GM21381 (cell line): ENCODE results near the gene CCDC170.
"Not testable (repeated sequence)": the region's sequence is repeated elsewhere in the genome, so short reads cannot be mapped to it uniquely, and the experiment has no call there.

Source experiments
- ATAC-seq: cut with Tn5 transposase; IDR thresholded peaks from one replicate; pipeline ENCODE4 v1.9.1; 2021; ENCODE audit warnings: mild to moderate bottlenecking, moderate library complexity; ENCODE audit not compliant: unreplicated experiment

Gene CCDC170

DNA sequence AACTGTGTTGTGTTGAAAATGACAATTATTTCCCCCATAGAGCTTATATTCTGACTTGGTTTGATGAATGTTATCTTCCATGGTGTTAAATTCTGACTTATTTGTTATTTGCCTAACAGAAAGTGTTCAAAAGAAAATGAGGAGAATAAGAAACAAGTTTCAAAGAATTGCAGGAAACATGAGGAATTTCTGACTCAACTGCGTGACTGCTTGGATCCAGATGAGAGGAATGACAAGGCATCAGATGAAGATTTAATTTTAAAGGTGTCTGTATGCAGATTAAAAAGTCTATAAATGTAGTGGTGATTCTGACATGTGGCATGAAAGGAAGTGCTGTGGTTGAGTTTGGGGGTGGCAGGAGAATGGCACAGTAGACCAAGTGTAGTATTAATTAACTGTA lies 50.6 kb downstream of the CCDC170 start:
- ATAC-seq, result no peak

DNA sequence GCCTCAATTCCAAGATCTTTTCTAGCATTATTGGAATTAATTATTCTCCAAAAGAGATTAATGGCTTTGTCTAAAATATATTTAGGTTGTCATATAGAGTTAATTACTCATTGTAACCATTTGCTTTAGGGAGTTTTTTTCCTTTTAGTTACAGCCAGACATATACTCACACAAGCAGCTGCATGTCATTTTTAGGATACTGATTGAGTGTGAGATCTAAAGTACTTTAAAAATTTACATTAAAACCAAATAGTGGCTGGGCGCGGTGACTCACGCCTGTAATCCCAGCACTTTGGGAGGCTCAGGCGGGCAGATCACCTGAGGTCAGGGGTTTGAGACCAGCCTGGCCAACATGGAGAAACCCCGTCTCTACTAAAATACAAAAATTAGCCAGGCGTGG lies 51.1 kb downstream of the CCDC170 start:
- ATAC-seq, result not testable (repeated sequence)

DNA sequence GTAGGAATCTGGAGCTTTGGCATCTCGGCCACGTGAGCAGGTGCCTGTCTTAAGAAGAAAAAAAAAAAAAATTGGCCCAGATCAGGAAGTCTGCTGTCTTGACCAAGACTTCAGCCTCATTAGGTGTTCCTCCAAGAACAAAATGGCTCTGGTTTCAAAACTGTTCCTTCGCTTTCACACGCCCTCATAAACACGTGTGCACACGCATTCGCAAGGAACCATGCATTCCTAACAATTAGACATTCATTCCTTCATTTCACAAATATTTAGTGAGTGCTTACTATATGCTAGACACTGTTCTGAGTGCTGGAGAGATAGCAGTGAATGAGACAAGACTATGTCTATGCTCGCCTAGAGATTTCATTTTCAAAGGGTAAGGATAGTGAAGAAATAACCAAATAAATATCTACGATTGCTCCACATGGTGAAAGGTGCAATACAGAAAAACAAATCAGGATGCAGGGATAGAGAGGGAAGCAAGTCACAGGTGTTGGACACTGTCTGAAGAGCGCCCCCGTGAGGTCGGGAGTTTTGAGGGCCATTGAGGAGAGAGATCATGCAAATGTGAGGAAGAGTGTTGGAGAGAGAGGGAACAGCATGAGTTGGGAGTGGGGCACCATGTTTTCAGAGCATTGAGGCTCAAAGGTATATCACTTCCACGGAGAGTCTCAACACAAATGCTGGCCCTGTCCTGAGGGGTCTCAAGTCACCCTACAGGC lies 53.3 kb downstream of the CCDC170 start:
- no peak for ATAC-seq

DNA sequence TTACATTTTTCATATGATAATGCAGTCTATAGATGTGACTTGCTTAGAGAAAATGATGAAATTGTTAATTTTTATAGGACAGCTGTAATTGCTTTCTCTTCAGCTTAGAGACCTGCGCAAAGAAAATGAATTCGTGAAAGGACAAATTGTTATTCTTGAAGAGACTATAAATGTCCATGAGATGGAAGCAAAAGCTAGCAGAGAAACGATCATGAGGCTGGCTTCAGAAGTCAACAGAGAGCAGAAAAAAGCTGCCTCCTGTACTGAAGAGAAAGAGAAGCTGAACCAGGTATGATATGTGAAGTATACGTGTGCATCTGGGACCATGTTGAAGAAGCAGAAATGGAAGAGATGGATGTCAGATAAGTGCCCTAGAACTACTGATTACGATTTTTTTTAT lies 54.4 kb downstream of the CCDC170 start:
- ATAC-seq, result no peak

DNA sequence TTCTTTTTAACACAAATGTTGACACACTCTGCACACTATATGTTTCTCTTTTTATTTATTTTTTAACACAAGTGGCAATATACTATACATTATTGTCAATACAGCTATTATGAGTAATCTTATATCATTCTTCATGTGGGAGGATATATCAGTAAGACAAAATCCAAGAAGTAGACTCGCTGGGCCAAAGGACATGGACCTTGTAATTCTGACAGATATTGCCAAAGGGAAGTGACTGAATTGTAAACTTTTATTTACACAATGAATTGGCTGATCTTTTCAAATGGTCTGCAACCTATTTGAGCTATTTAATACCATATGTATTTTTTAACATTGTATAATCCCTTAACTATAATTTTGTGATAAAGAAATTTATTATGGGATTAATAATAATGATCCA lies 56.0 kb downstream of the CCDC170 start:
- no peak for ATAC-seq

GRCh38 chr6:151550618-151551017 lies 56.8 kb downstream of the CCDC170 start:
- ATAC-seq, result no peak

DNA sequence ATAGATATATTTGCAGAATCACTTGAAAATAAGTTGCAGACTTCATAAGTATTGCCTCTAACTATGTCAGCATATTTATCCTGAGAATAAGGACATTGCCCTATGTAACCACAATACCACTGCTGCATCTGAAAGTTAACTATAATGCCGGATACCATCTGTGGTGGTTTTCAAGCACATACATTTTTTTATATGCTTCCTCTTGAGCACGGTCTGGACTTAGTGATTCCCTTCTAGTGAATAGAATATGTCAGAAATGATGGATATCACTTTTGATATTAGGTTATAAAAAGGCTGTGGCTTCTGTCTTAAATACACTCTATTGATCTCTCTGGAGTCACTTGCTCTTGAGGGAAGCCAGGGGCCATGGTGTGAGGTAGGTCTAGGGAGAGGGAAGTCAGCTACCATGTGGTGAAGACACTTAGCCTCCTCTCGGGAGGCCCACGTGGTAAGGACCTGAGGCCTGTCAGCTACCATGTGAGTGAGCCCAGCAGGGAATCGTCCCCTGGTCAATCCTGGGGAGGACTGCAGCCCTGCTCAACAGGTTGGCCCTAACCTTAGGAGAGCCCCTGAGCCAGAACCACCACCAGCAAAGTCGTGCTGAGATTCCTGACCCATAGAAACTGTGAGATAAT lies 57.5 kb downstream of the CCDC170 start:
- no peak for ATAC-seq

DNA sequence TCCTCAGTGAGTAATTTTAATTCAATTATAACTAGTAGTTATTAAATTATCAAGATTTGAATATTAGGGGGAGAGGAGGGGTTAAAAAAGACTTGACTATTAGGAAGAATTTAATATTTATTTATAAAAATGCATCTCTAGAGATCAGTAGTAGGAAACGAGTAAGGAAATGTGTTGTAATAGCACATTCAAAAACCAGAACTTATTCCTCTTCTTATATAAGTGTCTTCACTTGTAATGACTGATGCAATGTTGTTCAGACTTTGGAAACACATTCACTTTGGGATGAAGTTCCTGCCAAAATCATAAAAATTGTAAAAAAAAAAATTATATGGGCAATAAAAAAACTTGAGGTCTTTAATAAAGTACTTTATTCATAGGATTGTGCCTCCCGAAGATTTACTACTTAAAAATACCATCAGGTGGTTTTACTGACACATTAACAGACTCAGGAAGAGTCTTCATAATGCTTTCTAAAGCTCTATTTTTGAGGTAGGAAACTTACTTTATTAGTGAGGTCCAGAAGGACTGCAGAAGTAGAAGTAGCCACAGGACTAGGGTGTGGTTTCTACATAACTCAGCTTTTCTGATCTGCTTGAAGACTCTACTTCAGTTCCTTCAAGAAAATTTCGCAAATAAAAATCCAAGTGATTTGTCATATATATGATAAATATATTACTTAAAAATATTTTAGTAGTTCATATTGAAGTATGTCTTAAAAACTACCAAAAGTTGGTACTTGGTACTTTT lies 59.8 kb downstream of the CCDC170 start:
- ATAC-seq, result no peak

GRCh38 chr6:151561238-151561637 lies 67.4 kb downstream of the CCDC170 start:
- ATAC-seq, result no peak

- no peak for ATAC-seq
These were observed 70.8 kb downstream of the CCDC170 start for GRCh38 chr6:151564654-151565053.

- ATAC-seq, result no peak
These were observed 72.1 kb downstream of the CCDC170 start for GRCh38 chr6:151565940-151566339.

DNA sequence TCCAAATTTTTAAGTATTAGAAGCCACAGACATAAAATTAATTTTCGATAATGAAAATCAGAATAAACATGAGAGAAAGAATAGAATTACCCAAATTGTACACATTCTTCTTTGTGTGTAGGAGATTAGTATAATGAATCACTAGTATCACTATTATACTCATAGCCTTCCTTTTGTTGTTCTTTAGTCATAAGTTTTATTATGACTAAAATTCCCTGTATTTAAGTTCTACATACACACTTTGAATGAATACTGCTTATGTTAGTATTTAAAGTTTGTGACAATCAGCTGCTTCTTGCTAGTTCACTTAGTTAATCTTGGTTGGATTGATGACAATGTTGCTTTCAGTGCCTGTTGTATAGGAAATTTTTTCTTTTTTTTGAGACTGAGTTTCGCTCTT lies 72.7 kb downstream of the CCDC170 start:
- ATAC-seq, result no peak

DNA sequence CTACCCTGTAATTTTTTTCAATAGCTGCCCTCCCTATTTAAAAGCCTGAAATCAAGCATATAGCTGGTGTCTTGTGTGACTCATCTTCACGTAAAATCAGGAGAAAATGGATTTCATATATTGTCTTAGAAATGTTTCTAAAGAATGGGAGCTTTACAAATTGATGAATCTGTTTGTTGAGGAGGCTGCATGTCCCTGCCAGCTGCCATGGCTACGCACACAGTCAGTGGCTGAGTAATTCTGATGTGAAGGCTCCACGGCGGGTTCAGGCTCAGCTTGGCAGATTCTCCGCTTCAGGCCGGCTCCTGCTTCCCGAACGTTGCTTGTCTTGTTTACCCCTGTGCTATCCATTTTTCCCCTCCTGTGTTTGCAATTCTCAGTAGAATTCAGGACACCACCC lies 82.8 kb downstream of the CCDC170 start:
- ATAC-seq, result no peak

- ATAC-seq, result no peak
These were observed 83.4 kb downstream of the CCDC170 start for GRCh38 chr6:151577257-151577656.

DNA sequence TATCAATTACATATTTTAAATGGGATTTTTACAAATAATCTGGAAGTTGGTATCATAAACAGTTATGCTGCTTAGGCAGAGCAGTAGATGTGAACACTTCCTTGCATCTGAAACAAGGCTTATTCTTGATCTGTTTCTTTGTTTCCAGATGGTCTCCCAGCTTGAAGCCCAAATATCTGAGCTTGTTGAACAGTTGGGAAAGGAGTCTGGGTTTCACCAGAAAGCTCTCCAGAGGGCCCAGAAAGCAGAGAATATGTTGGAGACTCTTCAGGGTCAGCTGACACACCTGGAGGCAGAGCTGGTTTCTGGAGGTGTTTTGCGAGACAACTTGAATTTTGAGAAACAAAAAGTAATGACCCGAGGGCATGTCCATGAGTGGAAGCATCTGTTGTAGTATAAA lies 91.9 kb downstream of the CCDC170 start:
- ATAC-seq, result no peak

GRCh38 chr6:151589667-151590066 lies 95.8 kb downstream of the CCDC170 start:
- ATAC-seq, result no peak

DNA sequence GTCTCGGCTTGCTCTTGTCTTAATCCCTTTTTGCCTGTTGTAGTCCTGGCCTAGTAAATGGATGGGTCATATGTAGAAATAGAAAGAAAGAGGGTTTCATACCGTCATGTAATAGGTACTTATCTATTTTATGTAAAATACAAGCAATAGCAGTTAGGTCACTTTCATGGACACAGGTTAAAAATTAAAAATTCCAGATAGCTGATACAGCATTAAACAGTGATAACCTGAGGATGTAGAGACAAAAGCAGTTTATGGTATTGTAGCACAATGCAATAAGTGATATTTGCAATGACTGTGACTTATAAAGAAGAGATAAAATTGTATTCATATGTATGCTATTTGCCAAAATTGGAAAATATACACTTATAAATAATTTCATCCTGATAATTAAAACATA lies 96.9 kb downstream of the CCDC170 start:
- no peak for ATAC-seq

- no peak for ATAC-seq
These were observed 98.8 kb downstream of the CCDC170 start for GRCh38 chr6:151592449-151593159.

DNA sequence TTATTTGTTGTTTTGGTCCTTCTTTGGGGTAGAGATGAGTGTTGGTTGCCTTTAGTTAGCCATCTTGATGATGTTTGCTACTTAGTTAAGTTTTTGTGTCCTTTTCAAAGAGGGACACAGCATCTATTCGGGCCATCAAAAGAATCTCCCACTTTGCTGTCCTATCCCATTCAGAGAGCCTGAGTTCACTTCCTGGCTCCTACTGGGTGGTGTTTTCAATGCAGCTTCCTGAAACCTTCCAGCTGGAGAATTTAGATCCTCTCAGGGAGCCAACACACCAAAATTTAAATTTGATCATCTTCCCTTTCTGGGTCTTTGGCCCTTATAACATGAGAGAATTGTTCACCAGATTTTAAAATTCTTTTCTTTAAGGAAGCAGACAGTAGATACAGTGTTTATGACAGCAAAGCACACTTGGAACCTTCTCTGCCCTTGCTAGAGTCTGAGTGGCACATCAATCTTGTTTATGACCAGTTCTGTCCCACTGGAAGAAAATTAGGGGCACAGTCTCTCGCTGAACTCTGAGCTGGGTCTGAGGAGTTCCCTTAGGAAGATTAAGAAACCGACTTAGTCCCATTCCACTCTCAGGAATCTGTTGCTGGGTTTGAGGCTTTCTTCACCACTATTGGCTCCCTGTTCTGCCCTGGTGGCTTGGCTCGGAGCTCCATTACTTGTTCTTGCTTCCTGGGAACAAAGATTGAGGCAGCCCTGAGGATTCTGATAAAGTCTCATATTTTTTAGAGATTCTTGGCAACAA lies 115.5 kb downstream of the CCDC170 start:
- ATAC-seq, result no peak

GRCh38 chr6:151610326-151610725 lies 116.5 kb downstream of the CCDC170 start:
- no peak for ATAC-seq

DNA sequence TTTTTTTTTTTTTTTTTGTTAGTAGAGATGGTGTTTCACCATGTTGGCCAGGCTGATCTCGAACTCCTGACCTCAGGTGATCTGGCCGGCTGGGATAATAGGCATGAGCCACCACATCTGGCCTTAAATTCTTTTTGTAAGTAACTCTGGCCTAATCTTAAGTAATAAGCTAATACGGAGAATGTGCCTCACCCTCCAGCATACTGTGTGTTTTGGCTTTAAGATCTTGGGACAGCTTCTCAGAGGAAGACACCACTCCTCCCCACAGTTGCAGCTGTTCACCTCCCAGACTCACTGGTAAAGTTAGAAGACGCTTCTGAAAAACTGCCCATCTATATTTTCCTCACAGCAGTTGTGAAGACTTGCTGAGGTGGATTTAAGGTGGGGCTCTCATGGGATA lies 120.8 kb downstream of the CCDC170 start:
- no peak for ATAC-seq
